Ovary (tissue), 10 donors: ENCODE results near the gene MB. TPM values are rescaled to one million over a fixed set of nuclear protein-coding genes. Genes with fewer than 3 reads are reported as not detected.
A peak's percentile ranks its signal among the peaks of the same experiment; 100 is the strongest.
"Not testable (repeated sequence)": the region's sequence is repeated elsewhere in the genome, so short reads cannot be mapped to it uniquely, and the experiment has no call there.

Source experiments
- DNase-seq, 5 donors: peaks; one replicate each; pipeline ENCODE4 v3.0.0-alpha.2; 2019 to 2020
- H3K27ac ChIP-seq, 2 donors: fragments of 200-600 bp; one replicate each; pipeline versions ENCODE4 v1.5.1 to v1.8.0; 2019 to 2022
- H3K27me3 ChIP-seq: fragments of 200-600 bp; one replicate; pipeline ENCODE4 v1.8.0; 2022
- H3K36me3 ChIP-seq: fragments of 200-600 bp; sonication (generic); one replicate; pipeline ENCODE4 v1.5.1; 2019
- H3K4me1 ChIP-seq: one replicate; pipeline ENCODE4 v1.8.1; 2013; ENCODE audit warnings: mild to moderate bottlenecking, moderate library complexity; ENCODE audit not compliant: insufficient read depth
- H3K4me3 ChIP-seq: fragments of 200-600 bp; sonication (generic); one replicate; pipeline ENCODE4 v1.5.1; 2017
- H3K9me3 ChIP-seq, 2 donors: fragments of 200-600 bp in 1 of 2; sonication (generic) in 1 of 2; one replicate each; pipeline versions ENCODE4 v1.5.1 to v1.8.1; 2013 to 2019; ENCODE audit warnings: mild to moderate bottlenecking in 1 of 2, moderate library complexity in 1 of 2
- CTCF ChIP-seq, 3 donors: fragments of 450-650 bp in 2 of 3; fragments of 200-600 bp in 1 of 3; IDR thresholded peaks; one replicate each; pipeline versions ENCODE4 v1.5.1 to v1.8.0; 2016 to 2022; ENCODE audit warnings: antibody characterized with exemption in 3 of 3, mild to moderate bottlenecking in 1 of 3
- EP300 ChIP-seq: sonication (generic); formaldehyde crosslinking; IDR thresholded peaks from one replicate; pipeline ENCODE4 v1.6.1; 2017; ENCODE audit warnings: antibody characterized with exemption
- POLR2A ChIP-seq: fragments of 450-650 bp; IDR thresholded peaks from one replicate; pipeline ENCODE4 v1.6.1; 2017; ENCODE audit warnings: antibody characterized with exemption, mild to moderate bottlenecking, moderate library complexity
- WGBS, 3 donors: extraction: QIAGEN DNeasy Blood & Tissue Kit in 1 of 3; methylation state at CpG; one replicate each; pipeline versions ENCODE4 v1.1.5 to v1.1.7; 2013 to 2017; 5-methylcytosine and 5-hydroxymethylcytosine counted together
- intact Hi-C, 4 donors: fragments of 100-400 bp; cut with DNase I; formaldehyde crosslinking; loops; one replicate each; pipeline versions ENCODE4 v1.11.0 to v1.15.1; 2022 to 2023
- long read RNA-seq, 3 donors: library from polyadenylated mRNA in 2 of 3; unstranded in 2 of 3; transcript quantifications; one replicate each; pipeline ENCODE4 v2.0.0 and lab custom pipeline, GENCODE V29; 2021 to 2026
- polyA plus RNA-seq, 2 donors: library from polyadenylated mRNA; stranded (reverse); fragments of 200-250 nt in 1 of 2; fragments of 350-450 nt in 1 of 2; fragmentation: Illumina TruSeq in 1 of 2; extraction: RNeasy Lipid Tissue Mini Kit (QIAGEN cat#74804) in 1 of 2; gene quantifications; one replicate each; pipeline ENCODE4 v1.2.3, GENCODE V29; 2013 to 2014
- total RNA-seq, 7 donors: library from RNA; depleted of rRNA in 2 of 7; stranded (reverse); fragments of >200 nt in 2 of 7; fragmentation: NEBNext Ultra II Directional in 3 of 7; extraction: Animal tissue kit (Norgen Biotek cat#: 25700) in 3 of 7; gene quantifications; one replicate each; pipeline versions ENCODE4 v1.1.0 to v1.2.4, GENCODE V29; 2016 to 2023
- donor health status: DM: no; HTN: no; CAD: no; lungs with moderate emphysema.
- donor health status: DM: no; HTN: no; CAD: no.
- donor health status: Bipolar disorder and iron deficiency.
- donor health status: DM: yes; HTN: yes; CAD: no.
- donor health status: DM: no; HTN: no; CAD: no.
- donor health status: DM: yes; HTN: yes; CAD: no.

MB gene
- total RNA-seq: 1 to 10 TPM in 4 of 7 donors, not detected in 3; 1.3 to 3.0 (median 1.7) TPM
- polyA plus RNA-seq: 1 to 10 TPM; 1.7 to 2.6 TPM
- long read RNA-seq, donor 1: 0 reads
- long read RNA-seq, donor 2, partial matches to known transcripts: 0 of 1 reads
- long read RNA-seq, donor 2, other reads (novel, unspliced or antisense): 0 of 1 reads
- long read RNA-seq, donor 3, partial matches to known transcripts: 0 of 1 reads
- long read RNA-seq, donor 3, other reads (novel, unspliced or antisense): 1 of 1 reads

GRCh38 chr22:35617137-35617755 is at the start of gene MB:
MB (minus strand) TSS chr22:35617329; CDS start chr22:35617257, 72 bp downstream.
- no peak for DNase-seq
- peaks cover 2% of the 10 kb centered on the region for H3K4me1 ChIP-seq
- no peaks in the 10 kb centered on the region for H3K36me3 ChIP-seq
- H3K27me3 ChIP-seq: no peaks in the 10 kb centered on the region
- WGBS, 3 donors: 86 to 90% (median 88%) methylated on average over 16 of the region's 16 CpGs
- intact Hi-C loops: loop anchor here in 1 of 4 donors (10.0 kb wide), 1 partner anchor 182 kb away; no protein-coding TSS in a partner anchor
- TF ChIP-seq POLR2A: no peak
- H3K4me3 ChIP-seq: no peak within 1 kb of the TSS
- no peak within 1 kb of the TSS for H3K27ac ChIP-seq
- no peaks in the 10 kb centered on the region for H3K9me3 ChIP-seq

GRCh38 chr22:35666699-35667098 is 49.6 kb upstream of the MB start:
- intact Hi-C loops: not testable (repeated sequence)
- 86 to 92% (median 90%) methylated on average over 1 of the region's 1 CpG for WGBS, 3 donors

GRCh38 chr22:35664955-35665587 is 47.9 kb upstream of the MB start:
- Histone ChIP-seq H3K27ac (no peak overlapping the region), H3K4me3 (no peak overlapping the region), H3K36me3 (no peaks in the 10 kb centered on the region), H3K9me3 (no peaks in the 10 kb centered on the region), H3K27me3 (no peaks in the 10 kb centered on the region), H3K4me1 (peaks cover 9% of the 10 kb centered on the region)
- DNase-seq: no peak
- intact Hi-C loops: no loop called here
- TF ChIP-seq CTCF (IDR thresholded peaks at IDR 0.05) (no peak), POLR2A (no peak), EP300 (no peak)
- WGBS, 3 donors: 93 to 96% (median 93%) methylated on average over 5 of the region's 5 CpGs

More at GRCh38 chr22:35666699-35667098, 49.6 kb upstream of the MB start:
- not testable (repeated sequence) for H3K4me1 ChIP-seq, H3K4me3 ChIP-seq, H3K36me3 ChIP-seq, H3K9me3 ChIP-seq, DNase-seq, H3K27me3 ChIP-seq, H3K27ac ChIP-seq

GRCh38 chr22:35663371-35663770 is 46.2 kb upstream of the MB start:
- Histone ChIP-seq H3K4me3 (peak overlapping the region; percentile 4), H3K27me3 (no peaks in the 10 kb centered on the region), H3K9me3 (no peaks in the 10 kb centered on the region), H3K4me1 (peaks cover 7% of the 10 kb centered on the region), H3K27ac (peak overlapping the region; percentile 18 to 78), H3K36me3 (no peaks in the 10 kb centered on the region)
- WGBS, 3 donors: 1 to 7% (median 4%) methylated on average over 3 of the region's 3 CpGs
- no peak for TF ChIP-seq EP300
- TF ChIP-seq POLR2A: no peak
- no peak for TF ChIP-seq CTCF (IDR thresholded peaks at IDR 0.05)
- DNase-seq: no peak
- intact Hi-C loops: no loop called here

- no peak overlapping the region for H3K4me3 ChIP-seq
- no peaks in the 10 kb centered on the region for H3K27me3 ChIP-seq
- WGBS, 3 donors: 20 to 40% (median 36%) methylated on average over 2 of the region's 2 CpGs
- intact Hi-C loops: no loop called here
- no peak for DNase-seq
- no peaks in the 10 kb centered on the region for H3K9me3 ChIP-seq
- TF ChIP-seq EP300: no peak
- TF ChIP-seq POLR2A: no peak
- no peak for TF ChIP-seq CTCF (IDR thresholded peaks at IDR 0.05)
- H3K27ac ChIP-seq: peak overlapping the region; percentile 18 to 78
- H3K36me3 ChIP-seq: no peaks in the 10 kb centered on the region
- H3K4me1 ChIP-seq: peaks cover 7% of the 10 kb centered on the region
Measured at GRCh38 chr22:35662914-35663313, 45.8 kb upstream of the MB start.
